ENCODE results near the gene CLDN14. TPM values are rescaled to one million over a fixed set of nuclear protein-coding genes. Genes with fewer than 3 reads are reported as not detected.

Gene CLDN14
- polyA plus RNA-seq, 4 donors = 2.4 to 5.4 (median 3.9) TPM

GRCh38 chr21:36437745-36438128 lies 42.2 kb downstream of the CLDN14 start:
- no peak for DNase-seq (ENCODE audit: low read depth in 4 of 4, low spot score in 3 of 4)

GRCh38 chr21:36436829-36437744 lies 42.8 kb downstream of the CLDN14 start:
- no peak for DNase-seq (ENCODE audit: low read depth in 4 of 4, low spot score in 3 of 4)

GRCh38 chr21:36434144-36434543 lies 45.8 kb downstream of the CLDN14 start:
- no peak for DNase-seq (ENCODE audit: low read depth in 4 of 4, low spot score in 3 of 4)

- no peak for DNase-seq (ENCODE audit: low read depth in 4 of 4, low spot score in 3 of 4)
Observed at GRCh38 chr21:36433059-36433709, 46.7 kb downstream of the CLDN14 start.

- DNase-seq (ENCODE audit: low read depth in 4 of 4, low spot score in 3 of 4) = no peak
Observed at GRCh38 chr21:36431252-36431651, 48.7 kb downstream of the CLDN14 start.

- no peak for DNase-seq (ENCODE audit: low read depth in 4 of 4, low spot score in 3 of 4)
Observed at GRCh38 chr21:36430841-36431240, 49.1 kb downstream of the CLDN14 start.

- DNase-seq (ENCODE audit: low read depth in 4 of 4, low spot score in 3 of 4) = peak in 2 of 4 donors; percentile 31 to 57
Observed at GRCh38 chr21:36429947-36430546, 49.9 kb downstream of the CLDN14 start.

GRCh38 chr21:36428761-36429432 lies 51.0 kb downstream of the CLDN14 start:
- no peak for DNase-seq (ENCODE audit: low read depth in 4 of 4, low spot score in 3 of 4)

- no peak for DNase-seq (ENCODE audit: low read depth in 4 of 4, low spot score in 3 of 4)
Observed at GRCh38 chr21:36427502-36427901, 52.4 kb downstream of the CLDN14 start.

GRCh38 chr21:36425286-36425685 lies 54.6 kb downstream of the CLDN14 start:
- no peak for DNase-seq (ENCODE audit: low read depth in 4 of 4, low spot score in 3 of 4)

- no peak for DNase-seq (ENCODE audit: low read depth in 4 of 4, low spot score in 3 of 4)
Observed at GRCh38 chr21:36424592-36424991, 55.3 kb downstream of the CLDN14 start.

GRCh38 chr21:36423771-36424433 lies 56.0 kb downstream of the CLDN14 start:
- no peak for DNase-seq (ENCODE audit: low read depth in 4 of 4, low spot score in 3 of 4)

- DNase-seq (ENCODE audit: low read depth in 4 of 4, low spot score in 3 of 4) = no peak
Observed at GRCh38 chr21:36422279-36423098, 57.4 kb downstream of the CLDN14 start.

GRCh38 chr21:36420571-36421339 lies 59.2 kb downstream of the CLDN14 start:
- DNase-seq (ENCODE audit: low read depth in 4 of 4, low spot score in 3 of 4) = no peak

- DNase-seq (ENCODE audit: low read depth in 4 of 4, low spot score in 3 of 4) = peak; percentile 74 to 85 (median 80)
Observed at GRCh38 chr21:36419996-36420395, 59.9 kb downstream of the CLDN14 start.

- DNase-seq (ENCODE audit: low read depth in 4 of 4, low spot score in 3 of 4) = no peak
Observed at GRCh38 chr21:36419241-36419640, 60.7 kb downstream of the CLDN14 start.

- no peak for DNase-seq (ENCODE audit: low read depth in 4 of 4, low spot score in 3 of 4)
Observed at GRCh38 chr21:36415375-36415774, 64.5 kb downstream of the CLDN14 start.

- DNase-seq (ENCODE audit: low read depth in 4 of 4, low spot score in 3 of 4) = no peak
Observed at GRCh38 chr21:36412916-36413315, 67.0 kb downstream of the CLDN14 start.

GRCh38 chr21:36411301-36411700 lies 68.6 kb downstream of the CLDN14 start:
- no peak for DNase-seq (ENCODE audit: low read depth in 4 of 4, low spot score in 3 of 4)

Measured in right renal pelvis (tissue), 4 donors.